ENCODE results near the gene TUB. TPM values are rescaled to one million over a fixed set of nuclear protein-coding genes. Genes with fewer than 3 reads are reported as not detected.

Gene TUB
- total RNA-seq, 1 donor from 2014 or later: 14.3 TPM

GRCh38 chr11:8058216-8058615, 22.8 kb upstream of the TUB start:
- peaks cover 10% of the 10 kb centered on the region for H3K4me1 Mint-ChIP-seq (ENCODE audit: low read depth)
- no peak overlapping the region for H3K4me3 Mint-ChIP-seq (ENCODE audit: unreplicated experiment)
- peak; percentile 51 for DNase-seq (ENCODE audit: low spot score)
- H3K36me3 Mint-ChIP-seq (ENCODE audit: low read depth): no peaks in the 10 kb centered on the region
- H3K27me3 Mint-ChIP-seq (ENCODE audit: low read depth): no peaks in the 10 kb centered on the region
- no peaks in the 10 kb centered on the region for H3K9me3 Mint-ChIP-seq (ENCODE audit: low read depth)
- no peak overlapping the region for H3K27ac Mint-ChIP-seq (ENCODE audit: unreplicated experiment)
- no peak for TF ChIP-seq CTCF (IDR thresholded peaks at IDR 0.05)

- peak; percentile 37 for DNase-seq (ENCODE audit: low spot score)
- no peak for TF ChIP-seq CTCF (IDR thresholded peaks at IDR 0.05)
- H3K27ac Mint-ChIP-seq (ENCODE audit: unreplicated experiment): no peak overlapping the region
- H3K36me3 Mint-ChIP-seq (ENCODE audit: low read depth): no peaks in the 10 kb centered on the region
- H3K4me3 Mint-ChIP-seq (ENCODE audit: unreplicated experiment): no peak overlapping the region
- H3K9me3 Mint-ChIP-seq (ENCODE audit: low read depth): no peaks in the 10 kb centered on the region
- H3K4me1 Mint-ChIP-seq (ENCODE audit: low read depth): peaks cover 18% of the 10 kb centered on the region
- H3K27me3 Mint-ChIP-seq (ENCODE audit: low read depth): no peaks in the 10 kb centered on the region
Measured at GRCh38 chr11:8059030-8059429, 22.0 kb upstream of the TUB start.

GRCh38 chr11:8059571-8060011, 21.4 kb upstream of the TUB start:
- no peak overlapping the region for H3K27ac Mint-ChIP-seq (ENCODE audit: unreplicated experiment)
- H3K9me3 Mint-ChIP-seq (ENCODE audit: low read depth): no peaks in the 10 kb centered on the region

GRCh38 chr11:8060146-8060719, 20.8 kb upstream of the TUB start:
- Mint-ChIP-seq H3K4me1 (ENCODE audit: low read depth) (peaks cover 18% of the 10 kb centered on the region), H3K36me3 (ENCODE audit: low read depth) (no peaks in the 10 kb centered on the region), H3K4me3 (ENCODE audit: unreplicated experiment) (no peak overlapping the region), H3K27me3 (ENCODE audit: low read depth) (peaks cover 3% of the 10 kb centered on the region), H3K27ac (ENCODE audit: unreplicated experiment) (no peak overlapping the region), H3K9me3 (ENCODE audit: low read depth) (no peaks in the 10 kb centered on the region)
- no peak for TF ChIP-seq CTCF (IDR thresholded peaks at IDR 0.05)
- peak; percentile 35 for DNase-seq (ENCODE audit: low spot score)

More at GRCh38 chr11:8059571-8060011, 21.4 kb upstream of the TUB start:
- peak; percentile 62 for DNase-seq (ENCODE audit: low spot score)
- Mint-ChIP-seq H3K4me1 (ENCODE audit: low read depth) (peaks cover 18% of the 10 kb centered on the region), H3K36me3 (ENCODE audit: low read depth) (no peaks in the 10 kb centered on the region), H3K27me3 (ENCODE audit: low read depth) (no peaks in the 10 kb centered on the region), H3K4me3 (ENCODE audit: unreplicated experiment) (no peak overlapping the region)
- TF ChIP-seq CTCF (IDR thresholded peaks at IDR 0.05): no peak

GRCh38 chr11:8060801-8061554, 20.0 kb upstream of the TUB start:
- peak; percentile 72 for DNase-seq (ENCODE audit: low spot score)
- Mint-ChIP-seq H3K4me1 (ENCODE audit: low read depth) (peaks cover 18% of the 10 kb centered on the region), H3K4me3 (ENCODE audit: unreplicated experiment) (no peak overlapping the region), H3K27me3 (ENCODE audit: low read depth) (peaks cover 3% of the 10 kb centered on the region), H3K27ac (ENCODE audit: unreplicated experiment) (no peak overlapping the region), H3K9me3 (ENCODE audit: low read depth) (no peaks in the 10 kb centered on the region), H3K36me3 (ENCODE audit: low read depth) (no peaks in the 10 kb centered on the region)
- TF ChIP-seq CTCF (IDR thresholded peaks at IDR 0.05): no peak

All from chondrocyte (in vitro differentiated cells).